HG02798 (cell line): Measurements from ENCODE around the gene ADGRG1.
"Not testable (repeated sequence)": the region's sequence is repeated elsewhere in the genome, so short reads cannot be mapped to it uniquely, and the experiment has no call there.

Experiments
- ATAC-seq: cut with Tn5 transposase; IDR thresholded peaks from one replicate; pipeline ENCODE4 v1.9.1; 2021; ENCODE audit warnings: mild to moderate bottlenecking; ENCODE audit not compliant: unreplicated experiment, poor library complexity

The ADGRG1 gene

GRCh38 chr16:57628008-57628781 is at the start of gene ADGRG1:
TSS of gene ADGRG1 (plus strand) at chr16:57628630. CDS start at chr16:57650288, 21,658 bp downstream.
- ATAC-seq = no peak

GRCh38 chr16:57579361-57579665 is 49.1 kb upstream of the ADGRG1 start:
- ATAC-seq = no peak

DNA sequence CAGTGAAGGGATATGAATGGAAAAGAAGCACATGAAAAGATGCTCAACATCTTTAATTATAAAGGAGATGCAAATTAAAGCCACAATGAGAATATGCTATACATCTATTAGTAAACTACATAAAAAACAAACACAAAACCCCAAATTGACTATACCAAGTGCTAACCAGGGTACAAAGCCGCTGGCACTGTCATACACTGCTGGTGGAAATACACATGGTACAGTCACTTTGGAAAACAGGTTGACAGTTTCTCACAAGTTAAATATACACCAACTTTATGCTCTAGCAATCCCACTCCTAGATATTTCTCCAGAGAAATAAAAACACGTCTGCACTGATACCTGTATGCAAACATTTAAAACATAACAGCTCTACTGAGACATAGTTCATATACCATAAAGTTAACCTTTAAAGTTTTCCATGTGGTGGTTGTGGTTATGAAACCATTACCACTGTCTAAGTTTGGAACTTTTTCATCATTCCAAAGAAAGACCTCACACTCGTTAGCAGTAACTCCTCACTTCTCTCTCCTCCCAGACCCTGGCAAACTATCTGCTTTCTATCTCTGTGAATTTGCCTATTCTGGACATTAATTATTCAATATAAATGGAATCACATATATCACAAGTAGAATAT is 43.3 kb upstream of the ADGRG1 start:
- no peak for ATAC-seq

DNA sequence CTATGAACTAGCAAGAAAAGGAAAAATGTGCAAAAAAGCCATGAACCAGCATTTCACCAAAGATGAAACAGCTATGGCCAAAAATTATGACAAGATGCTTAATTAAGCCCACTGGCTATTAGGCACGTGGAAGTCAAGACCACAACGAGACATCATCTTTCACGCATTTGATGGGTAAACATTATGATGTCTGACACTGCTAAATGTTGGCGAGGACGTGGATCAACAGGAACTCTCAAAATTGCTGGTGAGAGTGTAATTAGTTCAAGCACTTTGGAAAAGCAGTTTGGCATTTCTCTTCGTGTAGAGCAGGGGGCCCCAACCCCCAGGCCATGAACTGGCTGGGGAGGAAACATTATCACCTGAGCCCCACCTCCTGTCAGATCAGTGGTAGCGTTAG is 39.6 kb upstream of the ADGRG1 start:
- ATAC-seq = no peak

DNA sequence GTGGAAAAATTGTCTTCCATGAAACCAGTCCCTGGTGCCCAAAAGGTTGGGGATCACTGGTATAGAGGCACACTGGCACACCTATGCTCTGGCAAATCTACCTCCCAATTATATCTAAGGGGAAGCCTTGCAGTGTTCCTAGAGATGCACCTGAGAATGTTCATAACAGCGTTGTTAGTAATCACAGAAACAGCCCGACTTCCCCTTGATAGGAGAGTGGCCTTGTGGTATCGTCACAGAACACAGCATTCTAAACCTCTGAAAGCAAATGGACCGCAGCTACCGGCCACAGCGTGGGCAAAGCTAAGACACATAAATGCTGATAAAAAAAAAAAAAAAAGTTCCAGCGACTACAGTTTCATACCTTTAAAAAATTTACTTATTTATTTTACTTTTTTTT is 39.1 kb upstream of the ADGRG1 start:
- no peak for ATAC-seq

GRCh38 chr16:57590654-57591085 is 37.8 kb upstream of the ADGRG1 start:
- ATAC-seq = no peak

DNA sequence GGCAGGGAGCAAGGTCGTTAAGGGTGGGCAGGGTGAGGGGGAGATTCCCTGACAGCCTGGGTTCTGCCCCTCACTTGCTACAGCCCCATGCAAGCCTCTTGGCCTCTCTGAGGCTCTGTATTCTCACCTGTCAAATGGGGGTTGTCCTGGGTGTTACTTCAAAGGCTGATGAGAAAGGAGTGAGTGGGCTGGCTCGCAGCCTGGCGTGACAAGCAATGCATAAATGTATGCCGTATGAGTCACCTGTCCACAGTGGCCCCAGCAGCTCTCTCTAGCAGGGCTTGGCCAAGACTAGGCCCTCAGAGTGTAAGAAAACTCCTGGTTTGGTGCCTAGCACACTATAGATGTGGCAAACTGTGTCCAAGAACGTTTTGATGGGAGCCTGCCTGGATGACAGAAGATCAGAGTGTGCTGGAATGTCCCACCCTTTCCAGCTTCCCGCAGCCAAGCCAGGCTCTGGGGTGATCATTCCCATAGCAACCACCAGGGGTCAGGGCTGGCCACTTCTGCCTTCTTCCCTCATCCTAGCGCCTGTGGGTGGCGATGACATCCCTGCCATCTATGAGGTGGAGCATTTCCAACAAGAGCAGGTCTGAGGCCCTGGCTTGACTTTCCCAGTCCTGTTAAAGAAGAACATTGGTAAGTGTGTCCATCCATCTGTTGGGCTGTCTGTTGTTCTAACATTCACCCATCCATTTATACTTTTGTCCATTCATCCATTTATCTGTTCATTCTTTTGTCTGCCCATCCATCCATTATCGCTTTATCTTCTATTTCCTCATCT is 37.2 kb upstream of the ADGRG1 start:
- peak; percentile 86 for ATAC-seq

DNA sequence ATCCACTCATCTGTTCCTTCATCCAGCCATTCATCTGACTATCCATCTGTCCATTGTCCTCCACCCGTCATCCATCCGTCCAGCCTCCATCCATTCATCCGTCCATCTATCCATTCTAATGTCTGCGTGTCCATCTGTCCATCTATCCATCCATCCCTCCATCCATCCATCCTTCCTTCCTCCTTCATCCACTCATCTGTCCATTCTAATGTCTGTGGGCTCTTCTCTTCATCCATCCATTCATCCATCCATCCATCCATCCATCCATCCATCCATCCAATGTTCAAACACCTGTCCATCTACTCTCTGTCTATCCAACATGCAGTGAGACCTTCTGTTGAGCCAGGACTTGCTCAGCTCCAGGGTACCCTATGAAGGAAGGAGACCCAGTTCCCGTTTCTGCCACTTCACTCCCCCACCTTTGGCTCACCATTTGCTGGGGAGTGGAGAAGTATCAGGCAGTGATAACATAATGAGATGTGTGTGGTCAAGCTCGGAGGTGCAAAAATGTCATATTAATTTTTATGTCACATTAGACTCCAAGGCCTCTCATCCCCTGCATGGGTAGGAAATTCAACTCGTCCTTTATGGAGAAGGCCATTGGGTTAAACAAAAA is 36.5 kb upstream of the ADGRG1 start:
- no peak for ATAC-seq

DNA sequence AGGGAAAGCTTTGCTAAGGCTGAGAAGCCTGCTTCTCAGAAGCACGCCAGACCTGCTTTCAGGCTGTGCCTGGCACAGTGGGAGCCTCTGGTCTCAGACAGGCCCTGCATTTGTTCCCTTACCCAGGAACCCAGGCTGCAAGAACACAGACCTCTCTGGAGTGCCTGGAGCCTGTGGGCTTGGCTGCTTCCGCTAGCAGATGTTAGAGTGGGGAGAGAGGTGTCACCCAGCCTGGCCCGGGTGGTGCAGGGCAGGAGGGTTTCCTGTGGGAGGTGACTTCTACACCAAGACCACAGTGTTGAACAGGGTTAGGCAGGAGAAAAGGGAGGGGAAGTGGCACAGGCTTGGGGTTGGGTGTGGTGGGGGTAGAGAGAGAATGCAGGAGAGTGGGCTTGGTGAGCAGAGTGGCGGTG is 35.8 kb upstream of the ADGRG1 start:
- no peak for ATAC-seq

GRCh38 chr16:57593021-57593420 is 35.4 kb upstream of the ADGRG1 start:
- no peak for ATAC-seq

DNA sequence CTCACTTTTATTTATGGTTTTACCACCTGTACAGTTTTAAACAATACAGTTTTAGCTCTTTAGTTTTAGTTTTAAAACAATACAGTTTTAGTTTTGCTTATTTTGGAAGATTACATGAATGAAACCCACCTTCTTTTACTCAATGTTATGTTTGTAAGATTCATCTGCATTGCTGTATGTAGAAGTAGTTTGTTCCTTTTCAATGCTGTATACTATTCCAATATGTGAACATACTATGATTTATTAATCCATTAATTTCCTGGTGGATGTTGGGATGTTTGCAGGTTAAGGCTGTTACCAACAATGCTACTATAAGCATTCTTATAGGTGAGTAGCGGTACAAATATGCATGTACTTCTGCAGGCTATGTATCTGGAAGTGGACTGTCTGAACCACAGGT is 34.4 kb upstream of the ADGRG1 start:
- no peak for ATAC-seq

DNA sequence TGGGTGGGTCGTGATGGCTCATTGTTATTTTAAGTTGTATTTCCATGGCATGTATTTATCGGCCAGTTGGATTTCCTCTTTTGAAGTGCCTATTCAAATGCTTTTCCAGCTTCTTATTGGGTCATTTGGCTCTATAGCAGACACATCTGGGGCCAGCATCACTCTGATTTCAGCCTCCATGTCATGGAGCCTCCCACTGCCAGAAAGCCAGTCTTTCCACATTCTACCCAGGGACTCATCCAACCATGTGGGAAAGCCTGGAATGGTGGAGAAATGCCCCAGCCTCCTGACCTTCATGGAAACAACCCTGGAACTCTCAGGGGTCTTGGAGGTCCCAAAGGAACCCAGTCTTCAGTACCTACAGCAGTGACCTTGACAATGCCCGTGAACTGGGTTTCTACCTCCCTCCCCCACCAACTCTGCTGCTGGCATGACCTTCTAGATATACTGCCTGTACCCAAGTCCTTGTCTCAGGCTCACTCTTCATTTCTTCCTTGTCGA is 33.8 kb upstream of the ADGRG1 start:
- ATAC-seq = no peak

GRCh38 chr16:57596234-57596633 is 32.2 kb upstream of the ADGRG1 start:
- ATAC-seq = not testable (repeated sequence)

DNA sequence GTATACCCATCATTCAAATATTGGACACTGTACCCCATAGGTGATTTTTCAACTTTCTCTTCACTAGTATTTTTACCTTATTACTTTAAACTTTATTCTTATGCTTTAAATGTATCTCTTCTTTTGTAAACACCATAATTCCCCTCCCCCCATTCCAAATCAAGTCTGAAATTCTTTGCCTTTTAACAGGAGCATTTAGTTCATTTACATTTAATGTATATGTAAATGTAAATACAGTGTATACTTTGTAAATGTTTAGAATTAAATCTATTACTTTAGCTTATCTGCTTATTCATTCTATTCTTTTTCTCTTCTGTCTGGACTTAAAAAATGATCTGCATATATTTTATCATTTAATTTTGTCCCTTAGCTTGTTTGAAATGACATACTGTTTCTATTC is 30.0 kb upstream of the ADGRG1 start:
- ATAC-seq = no peak

DNA sequence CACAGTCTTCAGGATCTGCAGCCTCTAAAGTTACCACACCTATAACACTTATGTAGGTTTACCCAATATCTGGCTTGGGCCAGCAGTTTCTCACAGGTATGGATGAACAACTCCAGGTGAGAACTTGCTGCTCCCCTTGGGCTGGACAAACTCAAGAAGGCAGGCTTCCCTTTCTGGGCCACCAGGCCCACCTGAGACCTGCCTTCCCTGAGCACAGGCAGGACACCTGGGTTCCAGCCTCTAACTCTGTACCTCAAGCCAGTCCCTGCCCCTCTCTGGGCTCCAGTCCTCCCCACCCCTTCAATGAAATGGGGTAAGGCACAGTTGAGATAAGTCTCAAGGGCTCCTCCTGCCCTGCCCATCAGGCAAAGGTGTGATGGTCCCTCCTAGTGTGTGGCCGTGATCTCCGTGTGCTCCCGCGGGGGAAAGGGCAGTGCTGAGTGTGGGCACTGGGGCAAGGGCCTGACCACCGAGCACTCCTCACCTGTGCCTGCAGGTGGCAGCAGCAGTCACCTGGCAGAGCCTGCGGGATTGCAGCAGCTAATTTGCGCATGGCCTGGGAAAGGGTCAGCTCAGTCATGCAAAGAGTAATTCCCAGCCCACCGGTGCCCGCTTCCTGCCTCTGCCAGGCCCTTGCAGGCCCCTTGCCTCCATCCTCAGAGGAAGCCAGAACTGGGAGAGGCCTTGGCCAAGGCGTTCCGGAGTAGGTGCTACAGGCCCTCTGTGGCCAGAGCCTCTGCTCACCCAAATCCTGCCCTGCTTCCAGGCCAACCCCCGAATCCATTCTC is 28.2 kb upstream of the ADGRG1 start:
- ATAC-seq = peak; percentile 43

DNA sequence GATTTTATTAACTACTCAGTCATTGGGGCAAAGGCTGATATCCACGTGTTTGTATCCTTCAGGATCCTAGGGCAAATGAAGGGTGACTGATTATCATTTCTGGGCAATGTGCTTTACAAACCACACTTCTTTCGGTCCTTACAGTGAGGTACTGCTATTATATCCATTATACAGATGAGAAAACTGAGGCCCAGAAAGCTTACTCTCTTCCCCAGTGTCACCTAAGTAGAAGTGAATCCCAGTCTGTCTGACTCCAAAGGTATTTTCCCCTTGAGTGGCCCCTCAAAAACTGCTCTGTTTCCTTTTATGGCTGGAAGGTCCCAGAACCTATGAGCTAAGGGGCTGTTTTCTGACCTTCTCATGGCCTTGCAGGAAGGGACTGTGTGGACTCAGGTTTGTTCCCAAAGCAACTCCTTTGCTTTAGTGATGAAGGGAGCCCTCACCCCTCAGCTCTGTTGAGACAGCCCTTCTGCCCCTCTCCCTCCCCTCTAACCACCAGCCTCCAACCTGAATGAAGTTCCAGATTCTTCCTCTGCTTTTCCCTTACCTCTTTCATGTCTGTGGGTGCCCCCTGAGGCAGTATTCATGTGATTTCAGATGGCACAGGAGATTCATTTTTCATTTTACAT is 27.4 kb upstream of the ADGRG1 start:
- ATAC-seq = no peak

DNA sequence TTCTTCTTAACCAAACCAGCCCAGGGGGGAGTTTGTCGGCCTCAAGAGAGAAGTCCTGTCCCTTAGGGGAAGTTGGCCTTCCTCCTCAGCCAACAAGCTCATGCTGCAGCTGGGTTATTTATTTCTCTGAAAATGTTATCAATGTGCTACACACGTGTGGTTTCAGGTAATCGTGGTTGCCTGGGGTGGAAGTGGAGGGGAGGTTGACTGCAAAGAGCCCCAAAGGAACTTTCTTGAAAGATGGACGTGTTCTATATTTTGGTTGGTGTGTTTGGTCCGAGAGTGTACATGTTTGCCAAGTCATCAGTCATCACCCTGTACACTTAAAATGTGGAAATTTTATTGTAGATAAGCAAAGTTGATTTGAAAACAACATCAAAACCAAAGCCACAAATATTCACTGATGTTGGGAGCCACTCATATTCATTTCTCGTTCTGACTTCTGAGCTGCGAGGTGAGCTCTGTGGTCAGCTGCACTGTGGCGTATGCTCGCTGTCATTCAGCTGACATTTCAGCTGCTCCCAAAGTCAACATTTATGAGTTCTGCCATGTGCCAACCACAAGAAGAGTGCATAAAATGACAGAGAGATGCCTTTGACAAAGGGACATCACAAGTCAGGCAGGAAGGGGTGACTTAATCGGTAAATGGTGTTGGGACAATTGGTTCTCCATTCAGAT is 26.5 kb upstream of the ADGRG1 start:
- peak; percentile 84 for ATAC-seq

GRCh38 chr16:57603115-57604024 is 25.1 kb upstream of the ADGRG1 start:
- ATAC-seq = no peak
